GM12891 (cell line): ENCODE data around the gene LGALS9B.
"Not testable (repeated sequence)": the region's sequence is repeated elsewhere in the genome, so short reads cannot be mapped to it uniquely, and the experiment has no call there.

ENCODE experiments used
- DNase-seq: peaks from one replicate; pipeline ENCODE4 v3.0.0; 2011; ENCODE audit warnings: low spot score; ENCODE audit not compliant: insufficient read length
- FAIRE-seq: peaks from 2 replicates; lab custom pipeline; 2011; peaks lifted over from hg19 to GRCh38; lab: Jason Lieb, UNC

The LGALS9B gene

GRCh38 chr17:20474081-20474480 lies 6.7 kb upstream of the LGALS9B start:
- not testable (repeated sequence) for FAIRE-seq, DNase-seq

DNA sequence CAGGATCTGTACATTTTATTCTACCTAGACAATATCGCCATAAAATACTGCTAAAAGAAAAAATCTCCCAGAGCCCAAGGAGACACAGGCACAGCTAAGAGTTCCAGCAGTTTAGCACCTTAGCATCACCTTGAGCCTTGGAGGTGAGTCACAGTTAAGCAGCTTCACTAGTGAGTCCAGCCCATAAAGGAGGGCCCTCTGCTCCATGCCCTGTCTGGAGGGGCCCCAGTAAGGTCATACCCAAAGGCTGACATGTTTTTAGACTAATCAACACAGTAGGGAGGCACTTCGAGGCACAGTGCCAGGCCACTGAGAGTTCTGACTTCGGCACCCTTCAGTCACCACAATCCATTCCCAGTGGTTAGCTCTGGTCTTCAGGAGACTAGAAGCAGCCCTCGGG lies 2.6 kb upstream of the LGALS9B start:
- FAIRE-seq, DNase-seq: not testable (repeated sequence)

DNA sequence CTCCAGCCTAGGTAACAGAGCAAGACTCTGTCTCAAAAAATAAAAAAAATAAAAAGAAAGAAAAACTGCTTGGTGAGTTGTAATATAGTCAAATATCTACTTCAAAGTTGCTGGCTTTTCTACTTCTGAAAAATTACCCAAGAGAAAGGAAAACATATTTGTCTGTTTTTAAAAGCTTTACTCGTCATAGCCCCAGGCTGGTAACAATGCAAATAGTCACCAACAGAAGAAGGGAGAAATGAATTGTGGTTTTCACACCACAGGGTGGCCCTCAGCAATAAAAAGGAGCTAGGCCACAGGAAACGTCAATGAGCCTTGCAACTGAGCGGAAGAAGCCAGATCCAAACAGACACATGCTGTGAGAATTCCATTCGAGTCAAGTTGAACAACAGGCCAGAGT lies 1.8 kb upstream of the LGALS9B start:
- FAIRE-seq, DNase-seq: not testable (repeated sequence)

GRCh38 chr17:20466999-20467398 lies 340 bp downstream of the LGALS9B start:
- not testable (repeated sequence) for DNase-seq, FAIRE-seq

GRCh38 chr17:20466553-20466952 lies 786 bp downstream of the LGALS9B start:
- not testable (repeated sequence) for FAIRE-seq

GRCh38 chr17:20465535-20465934 lies 1.8 kb downstream of the LGALS9B start:
- not testable (repeated sequence) for FAIRE-seq, DNase-seq

More at GRCh38 chr17:20466553-20466952, 786 bp downstream of the LGALS9B start:
- not testable (repeated sequence) for DNase-seq

DNA sequence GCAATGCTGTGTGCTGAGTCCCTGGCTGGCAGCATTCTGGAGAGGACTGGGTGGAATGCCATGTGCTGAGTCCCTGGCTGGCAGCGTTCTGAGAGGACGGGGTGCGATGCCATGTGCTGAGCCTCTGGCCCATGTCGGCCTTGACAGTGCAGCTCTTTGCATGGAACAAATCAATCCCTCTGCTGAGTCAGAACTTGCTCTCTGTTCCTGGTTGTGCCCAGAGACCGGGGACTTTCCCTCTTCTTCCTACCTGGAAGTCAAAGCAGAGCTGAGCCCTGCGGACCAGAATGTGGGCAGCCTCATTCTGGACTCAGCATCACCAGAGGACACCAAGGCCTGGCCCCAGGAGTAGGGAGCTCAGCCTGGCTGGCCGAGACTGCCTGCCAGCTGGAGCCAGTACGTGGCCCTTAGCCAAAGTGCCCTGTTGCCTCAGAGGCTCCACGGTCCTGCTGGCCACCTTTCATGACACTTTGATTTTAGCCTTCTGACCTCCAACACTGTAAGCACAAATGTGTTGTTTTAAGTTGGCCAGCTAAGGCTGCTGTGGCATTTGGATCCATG lies 2.4 kb downstream of the LGALS9B start:
- FAIRE-seq, result not testable (repeated sequence)

GRCh38 chr17:20462158-20462557 lies 5.2 kb downstream of the LGALS9B start:
- DNase-seq, FAIRE-seq: not testable (repeated sequence)

More for the DNA sequence above, 2.4 kb downstream of the LGALS9B start:
- DNase-seq, result not testable (repeated sequence)

- not testable (repeated sequence) for FAIRE-seq, DNase-seq
These were observed 9.4 kb downstream of the LGALS9B start for GRCh38 chr17:20457848-20458381.

- DNase-seq, FAIRE-seq: not testable (repeated sequence)
These were observed 12.2 kb downstream of the LGALS9B start for GRCh38 chr17:20455106-20455505.

- not testable (repeated sequence) for FAIRE-seq, DNase-seq
These were observed 13.4 kb downstream of the LGALS9B start for GRCh38 chr17:20453820-20454434.

- DNase-seq, result not testable (repeated sequence)
- FAIRE-seq, result peak; percentile 80
These were observed 16.5 kb downstream of the LGALS9B start for GRCh38 chr17:20450852-20451251.

GRCh38 chr17:20447534-20448321 lies 19.6 kb downstream of the LGALS9B start:
- not testable (repeated sequence) for DNase-seq, FAIRE-seq

- not testable (repeated sequence) for DNase-seq
- FAIRE-seq, result peak; percentile 16
These were observed 20.4 kb downstream of the LGALS9B start for GRCh38 chr17:20446895-20447294.

GRCh38 chr17:20444581-20445236 lies 22.6 kb downstream of the LGALS9B start:
- DNase-seq, FAIRE-seq: not testable (repeated sequence)

GRCh38 chr17:20444173-20444572 lies 23.2 kb downstream of the LGALS9B start:
- FAIRE-seq, DNase-seq: not testable (repeated sequence)

GRCh38 chr17:20443632-20444031 lies 23.7 kb downstream of the LGALS9B start:
- FAIRE-seq, DNase-seq: not testable (repeated sequence)

DNA sequence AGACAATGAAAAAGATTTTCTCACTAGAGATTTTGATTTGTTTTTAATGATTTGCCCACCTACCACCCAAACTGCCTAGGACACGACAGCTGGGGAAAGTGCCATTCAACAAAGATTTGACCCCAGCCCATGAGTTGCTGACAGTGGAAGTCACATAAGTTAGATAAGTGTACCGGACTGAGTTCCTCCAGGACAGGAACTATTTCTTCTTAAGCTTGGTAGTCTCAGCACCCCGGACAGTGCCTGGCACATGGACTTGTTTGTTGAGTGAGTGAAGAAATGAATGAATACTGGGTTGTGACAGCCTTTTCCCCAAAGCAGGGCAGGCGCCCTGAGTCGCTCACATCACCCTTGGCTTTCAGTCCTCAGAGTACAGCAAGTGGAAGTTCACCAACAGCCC lies 26.7 kb downstream of the LGALS9B start:
- FAIRE-seq, DNase-seq: not testable (repeated sequence)

DNA sequence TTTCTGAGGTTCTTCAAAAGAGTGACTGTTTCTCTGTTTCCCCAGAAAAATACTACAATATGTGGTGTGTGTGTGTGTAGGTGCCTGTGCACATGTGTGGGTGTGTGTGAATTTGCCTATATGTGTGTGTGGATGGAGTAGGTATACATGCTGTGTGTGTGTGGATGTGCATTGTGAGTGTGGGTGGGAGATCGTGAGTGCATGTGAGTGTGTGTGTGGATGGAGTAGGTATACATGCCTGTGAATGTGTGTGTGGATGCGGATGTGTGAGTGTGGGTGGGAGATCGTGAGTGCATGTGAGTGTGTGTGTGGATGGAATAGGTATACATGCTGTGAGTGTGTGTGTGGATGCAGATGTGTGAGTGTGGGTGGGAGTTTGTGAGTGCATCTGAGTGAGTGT lies 32.2 kb downstream of the LGALS9B start:
- not testable (repeated sequence) for DNase-seq, FAIRE-seq
